ENCODE data around the gene SLC24A3.
"Not testable (repeated sequence)": the region's sequence is repeated elsewhere in the genome, so short reads cannot be mapped to it uniquely, and the experiment has no call there.

The SLC24A3 gene

DNA sequence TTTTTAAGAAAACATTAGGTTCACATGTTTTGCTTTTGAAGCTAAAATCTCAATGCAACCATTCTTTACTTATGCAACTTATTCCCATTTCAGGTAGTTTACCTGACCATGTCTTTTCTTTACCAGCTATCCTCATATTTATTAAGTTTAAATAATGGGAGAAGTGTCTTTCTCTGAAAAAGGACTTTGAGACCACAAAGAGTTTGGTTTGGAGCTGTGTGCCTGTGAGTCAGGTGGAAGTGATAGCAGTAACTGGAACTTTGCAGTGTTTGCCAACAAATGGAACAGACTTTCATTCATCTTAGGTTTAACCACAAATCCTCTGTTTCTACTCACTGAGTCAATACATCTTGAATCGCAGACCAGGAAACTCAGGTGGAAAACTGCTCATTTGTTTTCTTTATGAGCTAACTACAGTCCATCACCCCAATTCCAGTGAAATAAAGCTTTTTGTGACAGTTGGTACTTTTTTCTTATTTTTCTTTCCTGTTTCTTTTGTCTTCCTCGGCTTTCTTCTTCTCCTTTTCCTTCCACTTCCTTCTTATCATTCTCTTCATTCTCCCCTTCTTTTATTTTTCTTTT is 397.3 kb downstream of the SLC24A3 start:
- no peak for DNase-seq

DNA sequence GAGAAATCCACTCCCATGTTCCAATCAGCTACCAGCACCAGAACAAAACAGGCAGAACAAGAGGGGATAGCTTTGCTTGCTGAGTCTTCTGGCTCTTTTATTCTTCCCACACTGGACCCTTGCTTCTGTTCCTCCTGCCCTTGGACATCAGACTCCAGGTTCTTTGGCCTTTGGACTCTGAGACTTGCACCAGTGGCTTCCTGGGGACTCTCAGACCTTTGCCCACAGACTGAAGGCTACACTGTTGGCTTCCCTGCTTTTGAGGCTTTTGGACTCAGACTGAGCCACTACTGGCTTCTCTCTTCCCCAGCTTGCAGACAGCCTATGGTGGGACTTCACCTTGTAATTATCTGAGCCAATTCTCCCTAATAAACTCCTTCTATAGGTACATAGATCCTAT is 403.2 kb downstream of the SLC24A3 start:
- DNase-seq: no peak

DNA sequence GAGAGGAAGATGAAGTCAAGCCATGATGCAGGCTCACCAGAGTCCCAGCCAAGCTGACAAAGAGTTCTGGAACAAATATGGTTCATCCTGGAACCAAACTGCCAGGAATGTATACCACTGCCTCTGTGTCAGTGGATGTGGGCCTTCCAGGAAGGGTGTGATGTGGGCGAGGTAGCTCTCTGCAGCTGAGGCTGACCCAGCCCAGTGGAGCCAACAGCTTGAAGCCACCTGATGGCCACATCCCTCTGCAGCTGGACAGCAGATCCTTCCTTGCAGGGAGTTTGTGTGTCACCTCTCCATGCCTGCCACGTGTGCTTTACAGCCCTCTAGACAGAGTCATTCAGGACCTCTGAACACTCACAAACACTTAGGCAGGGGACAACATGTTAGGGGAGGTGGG is 403.6 kb downstream of the SLC24A3 start:
- no peak for DNase-seq

DNA sequence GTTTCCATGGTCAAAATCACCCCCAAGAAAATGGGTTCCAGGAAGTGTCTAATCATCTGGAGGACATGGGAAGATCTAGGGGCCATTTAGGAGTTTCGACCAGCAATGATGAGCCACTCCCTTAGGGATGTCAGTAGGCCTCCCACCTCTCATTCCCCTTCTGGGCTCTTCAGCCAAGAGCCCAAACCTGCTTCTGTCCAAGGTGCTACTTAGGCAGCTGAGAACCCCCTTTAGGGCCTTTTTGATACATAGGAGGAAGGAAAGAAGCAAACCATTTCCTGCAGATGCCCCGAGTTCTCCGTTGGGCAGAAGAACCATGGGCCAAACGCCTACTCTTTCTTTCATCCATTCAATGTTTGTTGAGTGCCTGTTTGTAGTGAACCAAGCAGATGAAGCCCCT is 404.2 kb downstream of the SLC24A3 start:
- DNase-seq: no peak

DNA sequence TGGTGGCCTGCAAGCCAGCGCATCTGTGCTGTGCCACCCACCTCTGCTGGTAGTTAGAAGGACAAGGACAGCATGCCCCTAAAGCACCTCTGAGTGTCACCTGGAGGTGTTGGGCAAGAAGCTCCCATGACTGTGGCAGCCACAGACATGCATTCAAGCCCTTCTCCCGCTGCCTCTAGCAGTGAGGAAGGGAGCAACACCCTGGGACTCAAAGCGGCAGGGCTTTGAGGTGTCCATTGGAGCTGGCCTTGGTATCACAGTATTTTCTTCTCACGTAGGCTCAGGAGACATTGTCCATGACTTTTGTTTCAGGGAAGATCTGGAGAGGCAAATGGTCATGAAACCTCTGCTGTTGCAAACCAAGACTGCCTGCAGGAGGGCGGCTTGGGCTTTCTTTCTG is 404.8 kb downstream of the SLC24A3 start:
- DNase-seq: no peak

DNA sequence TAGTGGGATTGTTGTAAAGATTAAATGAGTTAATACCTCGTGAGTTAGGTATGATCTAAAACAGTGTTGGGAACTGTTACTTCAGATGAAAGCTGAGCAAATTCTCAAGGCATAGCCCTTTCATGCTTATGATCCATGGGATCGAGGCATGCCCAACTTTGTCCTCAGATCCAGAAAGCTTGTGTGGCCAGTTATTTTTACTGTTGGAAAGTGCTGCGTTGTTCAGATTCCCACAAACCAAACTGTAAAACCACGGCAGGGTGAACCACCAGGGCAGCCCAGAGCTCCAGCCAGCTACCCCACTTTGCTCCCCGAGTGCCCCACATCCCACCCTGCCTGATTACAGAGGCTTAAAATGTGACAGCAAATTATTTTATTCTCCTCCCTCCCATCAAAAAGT is 406.3 kb downstream of the SLC24A3 start:
- DNase-seq: no peak

DNA sequence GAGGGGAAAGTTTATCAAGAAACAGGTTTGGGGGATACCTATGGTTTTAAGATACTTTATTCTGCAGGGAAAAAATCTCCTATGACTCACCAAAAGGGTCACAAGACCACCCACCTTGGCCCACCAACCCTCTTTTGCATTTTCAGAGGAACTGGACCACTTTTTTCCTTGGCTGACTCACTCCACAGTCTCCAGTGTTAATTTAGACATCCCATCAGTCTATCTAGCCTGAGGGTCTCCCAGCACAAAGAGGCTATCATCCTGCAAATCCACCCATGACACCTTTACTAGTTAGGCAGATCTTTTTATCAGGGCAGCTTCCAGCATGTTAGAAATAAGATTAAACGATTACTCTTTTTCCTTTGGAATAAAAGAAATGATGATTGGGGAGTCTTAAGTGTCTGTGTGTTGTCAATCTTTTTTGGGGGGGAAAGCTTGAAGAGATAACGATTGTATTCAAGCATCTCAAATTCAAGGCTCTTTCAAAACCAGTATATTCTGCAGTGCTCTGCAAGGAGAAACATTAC is 407.5 kb downstream of the SLC24A3 start:
- DNase-seq: no peak

DNA sequence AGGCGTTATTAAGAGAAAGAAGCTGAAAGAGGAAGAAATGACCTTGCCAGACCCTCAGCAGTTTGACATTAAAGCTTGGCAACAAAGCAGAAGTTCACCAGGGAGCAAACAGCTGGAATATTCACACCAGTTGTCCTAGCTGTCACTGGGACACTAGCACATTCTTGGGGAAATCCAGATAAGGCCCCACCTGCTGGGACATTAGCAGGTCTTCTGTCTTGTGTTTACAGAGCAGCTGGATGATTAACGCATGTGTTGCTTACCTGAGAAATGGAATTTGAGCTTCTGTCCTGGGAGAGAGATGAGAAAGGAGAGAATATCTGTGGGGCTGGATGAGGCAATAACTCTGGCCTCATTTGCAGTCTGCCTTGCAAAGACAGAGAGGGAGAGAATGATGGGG is 408.0 kb downstream of the SLC24A3 start:
- peak; percentile 27 for DNase-seq

DNA sequence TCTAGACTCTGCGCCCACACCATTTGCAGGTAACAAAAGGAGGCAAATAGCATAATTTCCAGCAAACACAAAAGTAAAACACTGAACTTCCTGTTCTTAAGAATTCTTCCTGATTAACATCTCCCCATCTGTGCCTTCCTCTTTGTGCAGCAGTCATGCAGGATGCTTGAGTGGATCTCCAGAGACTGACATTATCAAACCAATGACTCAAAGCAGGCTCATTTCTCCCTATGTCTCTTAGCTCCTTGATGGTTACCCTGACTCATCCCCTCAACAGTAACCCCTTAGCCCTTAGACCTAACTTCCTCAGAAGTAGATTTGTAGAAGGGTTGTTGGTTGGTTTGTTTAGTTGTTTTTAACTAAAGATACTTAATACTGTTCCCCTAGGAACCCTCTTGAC is 408.6 kb downstream of the SLC24A3 start:
- DNase-seq: peak; percentile 85

DNA sequence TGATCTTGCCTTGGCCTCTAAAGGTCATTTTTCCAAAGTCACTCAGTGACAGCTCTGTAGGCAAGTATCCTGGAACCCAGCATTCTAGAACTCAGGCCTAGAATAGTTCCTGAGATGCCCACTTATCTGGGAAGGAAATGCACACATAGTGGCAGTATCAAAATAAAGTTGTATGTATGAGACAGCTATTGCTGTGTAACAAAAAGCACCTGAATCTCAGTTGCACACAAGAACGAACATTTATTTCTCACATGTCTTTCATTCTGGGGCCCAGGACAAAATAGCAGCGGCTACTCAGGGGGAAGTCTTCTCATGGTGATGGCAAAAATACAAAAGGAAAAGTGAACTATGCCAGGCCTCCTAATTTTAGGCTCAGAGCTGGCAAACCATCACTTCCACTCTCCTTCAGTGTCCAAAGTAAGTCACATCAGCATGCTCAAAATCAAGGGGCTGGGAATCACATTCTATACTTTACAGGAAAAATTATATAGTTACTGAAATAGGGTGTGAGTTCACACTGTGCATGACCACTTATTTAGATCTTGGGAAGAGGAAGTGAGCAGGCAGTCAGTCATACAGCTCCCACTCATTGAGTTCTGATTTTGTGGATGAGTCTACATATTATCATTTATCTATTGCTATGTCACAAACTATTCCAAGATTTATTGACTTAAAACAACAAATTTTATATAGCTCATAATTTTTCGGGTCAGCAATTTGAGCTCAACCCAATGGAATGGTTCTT is 412.0 kb downstream of the SLC24A3 start:
- peak; percentile 74 for DNase-seq

DNA sequence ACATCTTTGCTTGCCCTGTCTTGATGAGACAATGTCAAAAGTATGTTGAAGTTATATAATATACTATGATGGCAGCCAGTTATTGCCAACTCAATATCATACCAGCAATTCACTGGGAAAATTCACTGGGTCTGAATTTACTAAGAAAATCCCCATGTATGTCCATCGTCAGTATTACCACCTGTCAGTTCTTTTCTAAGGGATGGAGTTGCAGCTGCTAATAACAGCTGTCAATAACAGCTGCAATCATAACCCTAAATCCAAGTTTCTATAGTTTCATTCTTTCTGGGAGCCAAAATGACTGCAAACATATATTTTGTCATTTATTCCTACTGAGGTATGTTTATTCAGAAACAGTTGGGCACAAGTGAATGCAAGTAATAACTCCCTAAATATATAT is 413.0 kb downstream of the SLC24A3 start:
- no peak for DNase-seq

DNA sequence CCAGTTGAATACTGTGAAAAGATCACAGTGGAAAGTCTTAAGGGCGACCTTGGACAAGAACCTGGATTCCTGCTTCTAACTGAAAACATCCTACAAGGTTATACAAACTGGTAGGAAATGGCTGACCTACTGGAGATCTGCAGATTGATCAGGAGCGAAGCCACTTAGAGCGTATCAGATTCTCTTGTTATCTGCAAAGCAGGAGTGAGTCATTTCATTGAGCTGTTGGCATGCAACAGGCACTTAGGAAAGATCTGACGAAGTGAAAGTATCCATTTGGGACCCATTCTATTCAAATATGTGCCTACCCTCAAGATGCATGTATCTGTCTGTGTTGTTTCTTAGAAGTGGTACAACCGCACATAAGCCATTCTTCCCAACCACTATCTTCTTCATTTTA is 414.5 kb downstream of the SLC24A3 start:
- DNase-seq: no peak

DNA sequence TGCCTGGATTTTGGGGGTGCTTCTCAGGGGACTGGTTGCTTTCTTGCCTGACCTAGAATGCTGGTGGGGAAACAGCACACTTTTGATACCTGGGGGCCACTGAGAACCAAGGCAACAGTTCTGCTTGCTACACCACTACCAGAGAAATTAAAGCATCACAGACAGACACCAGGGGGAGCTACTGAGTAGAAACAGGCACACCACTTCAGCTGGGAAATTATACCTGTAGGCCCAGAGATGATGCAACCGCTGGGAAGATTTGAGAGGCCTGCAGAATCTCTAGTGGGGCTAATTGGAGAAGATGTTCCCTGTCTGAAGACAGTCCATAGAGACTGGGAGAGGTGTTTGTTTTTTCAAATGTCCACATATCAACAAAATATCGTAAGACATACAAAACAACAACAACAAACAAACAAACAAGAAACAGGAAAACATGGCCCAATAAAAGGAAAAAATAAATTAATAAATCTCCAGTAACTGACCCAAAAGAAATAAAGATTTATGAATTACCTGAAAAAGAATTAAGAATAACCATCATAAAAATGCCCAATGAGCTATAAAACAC is 416.2 kb downstream of the SLC24A3 start:
- peak; percentile 73 for DNase-seq

DNA sequence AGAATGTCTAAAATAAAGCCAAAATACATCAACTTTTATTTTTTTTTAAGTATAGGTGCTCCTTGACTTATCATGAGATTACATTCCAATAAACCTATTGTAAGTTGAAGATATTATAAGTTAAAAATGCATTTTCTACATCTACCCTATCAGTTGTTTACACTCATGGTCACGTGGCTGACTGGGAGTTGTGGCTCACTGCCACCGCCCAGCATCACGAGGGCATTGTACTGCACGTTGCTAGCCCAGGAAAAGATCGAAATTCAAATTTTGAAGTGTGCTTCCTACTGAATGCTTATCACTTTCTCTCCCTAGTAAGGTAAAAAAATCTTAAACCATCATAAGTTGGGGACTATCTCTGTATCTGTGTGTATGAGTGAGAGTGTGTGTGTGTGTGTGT is 419.0 kb downstream of the SLC24A3 start:
- no peak for DNase-seq

DNA sequence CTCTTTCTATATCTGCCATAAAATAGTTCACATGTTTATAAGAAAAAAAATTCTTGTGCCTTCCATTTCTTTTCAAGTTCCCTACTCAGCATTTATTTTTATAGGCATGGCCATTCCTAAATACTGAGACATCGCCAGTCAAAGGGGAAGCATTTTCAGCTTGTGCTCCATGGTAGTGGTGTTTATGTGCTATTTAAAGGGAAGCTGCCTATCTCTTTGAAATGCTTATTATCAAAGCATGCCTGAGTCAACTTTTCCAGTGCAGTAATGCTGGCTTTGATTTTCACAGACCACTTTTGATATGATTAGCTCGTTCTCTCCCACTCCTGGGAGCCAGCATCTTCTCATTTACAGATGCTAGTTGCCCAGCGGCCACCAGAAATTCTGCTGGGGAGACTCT is 421.5 kb downstream of the SLC24A3 start:
- DNase-seq: peak; percentile 38

DNA sequence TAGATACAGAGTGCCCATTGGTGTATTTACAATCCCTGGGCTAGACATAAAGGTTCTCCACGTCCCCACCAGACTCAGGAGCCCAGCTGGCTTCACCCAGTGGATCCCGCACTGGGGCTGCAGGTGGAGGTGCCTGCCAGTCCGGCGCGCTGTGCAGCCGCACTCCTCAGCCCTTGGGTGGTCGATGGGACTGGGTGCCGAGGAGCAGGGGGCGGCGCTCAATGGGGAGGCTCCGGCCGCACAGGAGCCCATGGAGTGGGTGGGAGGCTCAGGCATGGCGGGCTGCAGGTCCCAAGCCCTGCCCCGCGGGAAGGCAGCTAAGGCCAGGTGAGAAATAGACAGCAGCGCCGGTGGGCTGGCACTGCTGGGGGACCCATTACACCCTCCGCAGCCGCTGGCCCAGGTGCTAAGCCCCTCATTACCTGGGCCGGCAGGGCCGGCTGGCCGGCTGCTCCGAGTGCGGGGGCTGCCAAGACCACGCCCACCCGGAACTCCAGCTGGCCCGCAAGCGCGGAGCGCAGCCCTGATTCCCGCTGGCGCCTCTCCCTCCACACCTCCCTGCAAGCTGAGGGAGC is 427.1 kb downstream of the SLC24A3 start:
- DNase-seq: not testable (repeated sequence)

DNA sequence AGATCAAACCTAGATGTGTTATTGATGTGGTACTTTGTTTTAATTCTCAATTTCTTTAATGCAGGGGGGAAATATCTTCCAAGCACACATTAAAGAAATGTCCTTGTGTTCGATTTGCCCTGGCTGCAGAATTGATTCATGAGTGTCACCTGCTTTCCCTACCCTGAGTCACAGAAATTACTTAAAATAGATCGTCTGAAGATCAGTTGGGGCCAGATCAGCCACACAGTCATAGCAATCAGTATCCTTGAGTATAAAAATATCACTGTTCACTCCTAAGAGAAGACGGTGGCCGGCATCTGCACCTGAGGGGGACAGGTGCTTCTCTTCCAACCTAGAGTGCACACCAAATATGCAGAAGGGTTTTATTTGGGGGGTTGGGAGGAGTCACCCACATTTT is 430.4 kb downstream of the SLC24A3 start:
- DNase-seq: no peak

DNA sequence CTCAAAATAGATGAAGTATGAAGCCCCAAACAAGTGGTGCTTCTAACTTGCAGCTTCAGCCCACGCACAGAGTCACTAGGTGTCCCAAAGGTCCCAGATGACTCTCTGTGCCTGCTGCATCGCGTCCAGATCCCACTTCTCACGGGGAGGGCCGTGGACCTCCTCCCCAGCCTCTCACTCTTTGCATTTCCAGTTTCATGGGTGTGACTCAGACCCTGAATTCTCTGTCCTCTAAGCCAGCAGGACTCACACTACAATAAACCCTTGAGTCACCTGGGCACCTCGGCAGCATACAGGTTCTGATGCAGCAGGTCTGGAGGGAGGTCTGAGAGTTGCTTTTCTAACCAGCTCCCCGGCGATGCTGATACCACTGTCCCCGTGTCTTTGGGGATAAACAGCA is 431.6 kb downstream of the SLC24A3 start:
- DNase-seq: no peak

DNA sequence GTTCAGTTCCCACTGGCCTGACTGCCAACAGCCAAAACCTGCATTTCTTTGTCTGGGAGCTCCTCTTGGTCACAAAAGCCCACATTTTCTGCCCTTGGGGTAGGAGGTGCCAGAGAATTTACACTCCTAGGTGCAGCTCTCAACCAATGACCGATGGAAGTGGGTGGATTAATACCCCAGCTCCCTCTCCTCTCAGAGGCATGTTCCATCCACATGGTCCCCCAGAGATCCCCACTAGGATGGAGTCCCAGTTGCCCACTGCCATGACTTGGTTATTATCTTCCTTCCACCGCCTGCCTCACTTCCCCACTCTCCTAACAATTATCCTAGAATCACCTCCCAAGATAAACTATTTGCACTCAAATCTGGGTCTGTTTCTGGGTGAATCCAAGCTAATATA is 434.5 kb downstream of the SLC24A3 start:
- no peak for DNase-seq

DNA sequence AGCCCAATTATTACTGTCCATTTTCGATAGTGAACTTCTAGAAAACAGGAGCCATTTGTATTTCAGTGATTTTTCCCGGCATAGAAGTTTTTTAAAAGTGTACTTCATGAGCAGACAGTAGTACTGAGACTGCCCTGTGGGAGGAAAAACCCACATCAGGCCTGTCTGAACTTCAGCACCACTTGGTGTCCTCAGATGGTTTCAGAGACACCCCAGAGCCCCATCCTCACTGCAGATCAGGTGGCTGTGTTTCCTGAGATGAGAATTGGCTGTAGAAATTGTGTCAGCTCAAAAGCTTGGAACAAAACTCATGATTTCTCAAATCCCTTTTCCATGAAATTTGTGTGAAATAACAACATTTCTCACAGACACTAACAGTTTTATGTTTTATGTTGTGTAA is 435.6 kb downstream of the SLC24A3 start:
- DNase-seq: no peak

DNA sequence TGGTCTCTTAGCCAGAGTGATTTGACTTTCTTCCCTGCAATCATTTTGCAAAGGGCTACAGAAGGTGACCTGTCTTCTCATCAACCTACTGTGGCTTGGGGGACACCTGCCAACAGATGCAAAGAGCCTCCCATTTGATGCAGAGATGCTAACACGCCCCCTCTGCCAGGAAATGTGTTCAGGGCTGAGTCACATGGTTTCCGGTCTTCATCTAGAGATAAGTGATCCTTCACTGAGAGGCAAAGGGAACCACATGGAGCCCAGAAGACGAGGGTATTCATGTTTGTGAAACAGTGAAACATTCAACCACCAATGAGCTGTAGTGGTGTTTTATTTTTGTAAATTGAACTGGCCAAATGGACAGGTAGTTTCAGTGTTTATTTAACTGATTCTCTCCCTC is 436.6 kb downstream of the SLC24A3 start:
- no peak for DNase-seq

DNA sequence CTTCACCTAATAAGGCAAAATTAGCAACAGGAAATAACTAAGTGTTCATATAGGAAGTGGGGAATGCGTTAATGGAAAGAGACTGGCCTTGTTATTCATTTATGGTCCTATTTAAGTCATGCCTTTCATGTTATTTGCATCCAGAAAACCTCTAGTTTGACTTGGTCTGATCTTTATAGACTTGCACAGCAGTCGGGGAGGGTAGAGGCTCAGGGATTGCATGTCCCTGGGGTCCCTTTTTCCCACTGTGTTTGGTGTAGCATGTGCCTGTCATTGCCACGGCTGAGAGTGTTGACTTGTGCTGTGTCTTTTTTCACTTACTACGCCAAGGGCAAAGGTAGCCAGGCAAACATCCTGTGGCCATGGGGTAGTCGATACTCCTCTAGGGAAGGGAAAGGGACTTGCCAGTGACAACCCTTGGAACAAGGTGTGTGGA is 440.2 kb downstream of the SLC24A3 start:
- no peak for DNase-seq

DNA sequence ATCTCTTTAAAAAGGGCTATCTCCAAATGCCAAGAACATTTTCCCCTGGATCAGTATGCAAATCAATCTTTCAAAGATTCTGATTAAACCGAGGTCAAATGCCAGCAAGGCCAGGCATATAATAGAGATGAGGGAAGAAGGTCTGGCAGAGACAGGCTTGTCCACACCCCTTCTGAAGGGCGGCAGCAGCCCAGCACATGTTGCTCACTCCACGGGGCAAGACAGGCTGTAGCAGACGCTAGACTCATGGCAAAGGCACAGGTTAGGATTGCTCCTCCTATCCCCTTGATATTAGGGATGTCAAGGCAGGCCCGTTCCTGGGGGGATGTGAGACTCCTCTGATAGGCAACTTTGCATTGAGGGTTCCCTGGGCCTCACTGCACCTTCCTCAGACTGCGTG is 440.9 kb downstream of the SLC24A3 start:
- no peak for DNase-seq

DNA sequence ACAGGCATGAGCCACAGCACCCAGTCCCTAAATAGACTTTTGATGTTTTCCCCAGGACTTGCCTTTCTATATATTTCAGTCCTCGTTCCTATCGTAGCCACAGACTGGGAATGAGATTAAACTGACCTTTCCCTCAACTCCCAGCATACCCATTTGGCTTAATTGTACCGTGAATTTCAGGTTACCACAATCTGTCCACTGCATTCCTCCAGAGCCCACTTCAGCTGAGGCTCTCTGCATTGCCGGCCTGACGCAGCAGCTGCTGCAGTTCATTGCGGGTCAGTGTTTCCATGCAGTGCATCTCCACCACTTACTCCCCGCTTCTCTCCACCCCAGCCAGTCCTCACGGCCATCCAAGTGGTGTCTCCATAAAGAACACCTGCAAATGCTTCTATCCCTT is 442.5 kb downstream of the SLC24A3 start:
- DNase-seq: no peak

Measured in suppressor macrophage treated with lipopolysaccharide for 4 hours (primary cell).